GM12892 (cell line): ENCODE data around the gene CHD8.

ENCODE experiments used
- POLR2A ChIP-seq: IDR thresholded peaks from 2 replicates; pipeline ENCODE4 v1.6.1; 2011; ENCODE audit warnings: low read depth, low read length, control low read depth
- POLR2AphosphoS5 ChIP-seq: IDR thresholded peaks from 2 replicates; pipeline ENCODE4 v1.6.1; 2011; ENCODE audit warnings: low read depth, low read length, control low read depth

DNA sequence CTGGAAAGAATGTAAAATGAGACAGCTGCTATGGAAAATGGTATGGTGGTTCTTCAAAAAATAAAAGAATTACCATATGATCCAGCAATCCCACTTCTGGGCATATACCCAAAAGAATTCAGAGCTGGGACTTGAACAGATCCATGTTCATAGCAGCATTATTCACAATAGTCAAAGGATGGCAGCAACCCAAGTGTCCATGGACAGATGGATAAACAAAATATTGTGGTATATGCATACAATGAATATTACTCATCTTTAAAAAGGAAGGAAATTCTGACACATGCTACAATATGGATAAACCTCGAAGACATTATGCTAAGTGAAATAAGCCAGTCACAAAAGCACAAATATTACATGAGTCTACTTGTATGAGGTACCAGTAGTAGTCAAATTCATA, 11.7 kb upstream of the CHD8 start:
- TF ChIP-seq POLR2A = no peak
- TF ChIP-seq POLR2AphosphoS5 = no peak
